Globus pallidus (tissue), 1 donor: ENCODE results near the gene WFDC9.
"Not testable (repeated sequence)": the region's sequence is repeated elsewhere in the genome, so short reads cannot be mapped to it uniquely, and the experiment has no call there.

Source experiments
- DNase-seq: peaks from one replicate; pipeline ENCODE4 v3.0.0-alpha.2; 2015; ENCODE audit warnings: low spot score

Gene WFDC9

DNA sequence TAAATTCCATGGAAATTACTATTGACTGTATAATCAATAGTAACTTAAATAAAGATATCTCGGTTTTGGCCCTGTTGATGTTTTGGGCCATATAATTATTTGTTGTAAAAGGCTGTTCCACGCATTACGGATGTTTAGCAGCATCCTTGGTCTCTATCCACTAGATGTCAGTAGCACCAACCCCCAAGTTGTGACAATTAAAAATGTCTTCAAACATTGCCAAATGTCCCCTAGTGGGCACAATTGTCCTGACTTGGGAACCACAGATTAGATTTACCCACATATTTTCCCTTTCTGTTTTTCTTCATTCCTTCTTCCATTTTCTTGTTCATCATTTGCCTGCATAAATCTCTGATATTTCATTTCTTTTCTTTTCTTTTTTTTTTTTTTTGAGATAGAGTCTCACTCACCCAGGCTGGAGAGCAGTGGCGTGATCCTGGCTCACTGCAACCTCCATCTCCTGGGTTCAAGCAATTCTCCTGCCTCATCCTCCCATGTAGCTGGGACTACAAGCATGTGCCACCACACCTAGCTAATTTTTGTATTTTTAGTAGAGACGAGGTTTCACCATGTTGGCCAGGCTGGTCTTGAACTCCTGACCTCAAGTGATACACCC, 38.4 kb downstream of the WFDC9 start:
- DNase-seq = peak; percentile 14

DNA sequence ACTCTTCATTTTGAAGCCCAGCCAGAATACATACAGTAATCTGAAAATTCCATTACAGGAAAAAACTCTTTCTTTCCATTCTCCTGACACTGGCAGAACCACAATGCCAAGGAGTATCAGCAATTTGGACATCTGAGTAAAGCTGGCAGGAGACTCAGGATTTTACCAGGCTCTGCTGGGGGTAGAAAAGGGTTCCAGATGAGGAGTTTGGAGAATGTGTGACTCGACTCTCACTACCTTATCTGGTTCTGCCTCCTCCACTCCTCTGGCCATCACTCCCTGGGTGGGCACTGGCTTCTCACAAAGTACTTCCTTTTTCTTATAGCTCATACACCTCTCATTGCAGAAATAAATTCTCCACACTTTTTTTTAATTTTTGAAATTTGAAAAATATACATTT, 41.4 kb downstream of the WFDC9 start:
- no peak for DNase-seq

DNA sequence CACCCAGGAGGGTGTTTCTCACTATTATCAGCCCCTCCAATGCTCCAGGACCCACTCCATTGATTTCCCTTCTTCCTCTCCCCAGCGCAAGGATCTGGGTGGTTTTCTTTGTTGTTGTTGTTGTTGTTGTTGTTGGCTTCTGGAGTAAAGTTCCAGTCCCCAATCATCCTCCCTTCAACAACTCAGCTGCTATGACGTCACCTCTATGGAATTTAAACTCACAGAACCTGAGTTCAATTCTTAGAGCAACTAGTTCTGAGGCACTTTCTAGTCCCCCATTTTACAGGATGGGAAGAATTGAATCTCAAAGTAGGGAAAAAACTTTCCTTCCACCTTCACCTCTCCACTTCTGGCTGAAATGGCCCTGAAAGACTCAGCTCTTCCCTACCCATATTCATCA, 42.3 kb downstream of the WFDC9 start:
- DNase-seq = no peak

- DNase-seq = not testable (repeated sequence)
These were observed 45.1 kb downstream of the WFDC9 start for GRCh38 chr20:45585986-45586385.

DNA sequence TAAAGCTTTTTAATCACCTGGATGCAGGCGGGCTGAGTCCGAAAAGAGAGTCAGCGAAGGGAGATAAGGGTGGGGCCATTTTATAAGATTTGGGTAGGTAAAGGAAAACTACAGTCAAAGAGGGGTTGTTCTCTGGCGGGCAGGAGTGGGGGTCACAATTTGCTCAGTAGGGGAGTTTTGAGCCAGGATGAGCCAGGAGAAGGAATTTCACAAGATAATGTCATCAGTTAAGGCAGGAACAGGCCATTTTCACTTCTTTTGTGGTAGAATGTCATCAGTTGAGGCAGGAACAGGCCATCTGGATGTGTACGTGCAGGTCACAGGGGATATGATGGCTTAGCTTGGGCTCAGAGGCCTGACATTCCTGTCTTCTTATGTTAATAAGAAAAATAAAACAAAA, 46.8 kb downstream of the WFDC9 start:
- DNase-seq = not testable (repeated sequence)

GRCh38 chr20:45583502-45583901, 47.6 kb downstream of the WFDC9 start:
- no peak for DNase-seq

DNA sequence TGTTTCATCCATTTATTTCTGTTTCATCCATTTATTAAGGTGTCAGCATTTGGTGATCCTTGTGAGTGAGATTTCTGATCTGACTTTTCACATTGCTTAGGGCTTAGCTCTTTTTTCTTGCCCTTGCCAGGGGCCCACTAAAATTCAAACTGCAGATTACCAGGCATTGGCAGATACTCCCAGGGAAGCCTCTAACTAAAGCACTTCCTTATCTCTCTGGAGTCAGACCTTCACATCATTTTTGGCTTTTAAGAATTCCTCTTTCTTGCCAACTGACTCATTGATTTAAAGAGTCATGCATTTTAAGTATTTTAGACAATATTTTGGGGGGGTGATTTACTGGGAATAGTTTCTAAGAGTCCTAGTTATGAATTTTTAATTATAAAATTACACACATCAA, 49.4 kb downstream of the WFDC9 start:
- no peak for DNase-seq

DNA sequence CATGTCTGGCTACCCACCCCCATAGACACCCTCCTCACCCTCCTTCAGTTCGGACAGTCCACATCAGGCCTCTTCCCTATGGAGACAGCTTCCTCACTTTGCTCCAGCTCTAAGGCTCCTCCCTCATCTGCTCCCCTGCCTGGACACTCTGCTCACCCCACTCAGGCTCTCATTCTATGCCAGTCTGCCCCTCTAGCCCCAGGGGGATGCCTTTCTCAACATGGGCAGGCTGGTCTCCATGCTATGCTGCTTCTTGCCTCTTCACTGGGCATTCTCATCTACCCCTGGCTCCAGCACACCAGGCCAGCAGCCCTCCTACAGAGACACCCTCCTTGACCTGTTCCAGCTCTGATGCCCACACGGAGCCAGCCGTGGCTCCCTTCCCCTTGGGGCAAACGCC, 51.9 kb downstream of the WFDC9 start, which contains the start of gene WFDC8:
WFDC8 (minus strand) TSS at position 101 of the 400 bp plus-strand sequence; CDS start at position 64, 37 bp downstream.
- no peak for DNase-seq

- DNase-seq = no peak
These were observed 52.9 kb downstream of the WFDC9 start for GRCh38 chr20:45578231-45578630.

GRCh38 chr20:45576995-45577394, 54.1 kb downstream of the WFDC9 start:
- no peak for DNase-seq

DNA sequence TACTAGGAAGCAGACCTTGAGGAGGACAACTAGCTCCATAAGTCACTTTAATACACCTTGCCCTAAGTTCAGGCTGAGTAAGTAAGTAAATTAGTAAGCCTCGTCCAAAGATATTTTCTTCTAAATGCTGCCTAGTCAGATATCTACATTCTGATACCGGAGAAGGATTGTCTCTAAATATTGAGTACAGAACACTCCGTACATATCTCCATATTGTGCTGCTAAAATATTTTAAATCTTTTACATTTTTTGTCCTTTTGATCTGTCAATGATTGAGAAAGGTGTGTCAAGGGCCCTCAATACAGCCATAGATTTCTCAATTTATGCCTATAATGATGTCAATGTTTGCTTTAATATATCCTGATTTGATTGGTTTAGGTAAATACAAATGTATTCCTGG, 55.2 kb downstream of the WFDC9 start:
- DNase-seq = no peak

- not testable (repeated sequence) for DNase-seq
These were observed 61.4 kb downstream of the WFDC9 start for GRCh38 chr20:45569650-45570049.

- DNase-seq = no peak
These were observed 66.3 kb downstream of the WFDC9 start for GRCh38 chr20:45564760-45565276.
